Spinal cord (tissue), 10 donors: ENCODE data around the gene ZBTB16. TPM values are rescaled to one million over a fixed set of nuclear protein-coding genes. Genes with fewer than 3 reads are reported as not detected.

ENCODE experiments used
- DNase-seq, 6 donors: peaks; one replicate each; pipeline versions ENCODE4 v3.0.0 to v3.0.0-alpha.2; 2013 to 2015; ENCODE audit warnings: low spot score in 6 of 6, low read depth in 4 of 6
- H3K27ac ChIP-seq: one replicate; pipeline ENCODE4 v1.5.1; 2013; ENCODE audit warnings: low read depth, low read length, control low read depth
- H3K27me3 ChIP-seq: one replicate; pipeline ENCODE4 v1.6.1; 2013; ENCODE audit warnings: low read length; ENCODE audit not compliant: control insufficient read depth, insufficient read depth
- H3K36me3 ChIP-seq: one replicate; pipeline ENCODE4 v1.6.1; 2013; ENCODE audit warnings: low read length; ENCODE audit not compliant: control insufficient read depth, insufficient read depth
- H3K4me1 ChIP-seq: one replicate; pipeline ENCODE4 v1.6.1; 2013; ENCODE audit warnings: low read length; ENCODE audit not compliant: control insufficient read depth, insufficient read depth
- H3K4me3 ChIP-seq: one replicate; pipeline ENCODE4 v1.5.1; 2013; ENCODE audit warnings: low read depth, low read length, control low read depth
- H3K9me3 ChIP-seq: one replicate; pipeline ENCODE4 v1.6.1; 2013; ENCODE audit warnings: low read length; ENCODE audit not compliant: control insufficient read depth, insufficient read depth
- WGBS: methylation state at CpG from one replicate; pipeline ENCODE4 v1.1.5; 2013; ENCODE audit warnings: missing lambda C conversion rate; ENCODE audit not compliant: insufficient coverage; 5-methylcytosine and 5-hydroxymethylcytosine counted together
- polyA plus RNA-seq, 2 donors: library from polyadenylated mRNA; unstranded; fragments of 120-200 nt; gene quantifications; one replicate each; pipeline ENCODE4 v1.2.1, GENCODE V29; 2013; ENCODE audit not compliant: insufficient read length in 2 of 2
- total RNA-seq, 2 donors: library from RNA; depleted of rRNA in 1 of 2; stranded (reverse); fragments of 120-200 nt in 1 of 2; fragments of >200 nt in 1 of 2; gene quantifications; one replicate each; pipeline versions ENCODE4 v1.2.3 to v1.2.4, GENCODE V29; 2013 to 2014
- donor health status: healthy.

The ZBTB16 gene
- total and polyA plus RNA-seq, 4 donors = 4.5 to 17.9 (median 9.2) TPM

GRCh38 chr11:114106986-114107385, 47.5 kb downstream of the ZBTB16 start:
- no peak for DNase-seq
- 98% methylated on average over 5 of the region's 6 CpGs for WGBS
- Histone ChIP-seq H3K36me3 (no peaks in the 10 kb centered on the region), H3K4me1 (peaks cover 22% of the 10 kb centered on the region), H3K4me3 (no peak overlapping the region), H3K27ac (no peak overlapping the region), H3K9me3 (no peaks in the 10 kb centered on the region), H3K27me3 (peaks cover 6% of the 10 kb centered on the region)

GRCh38 chr11:114108501-114109205, 49.1 kb downstream of the ZBTB16 start:
- H3K4me1 ChIP-seq = peaks cover 19% of the 10 kb centered on the region
- H3K36me3 ChIP-seq = no peaks in the 10 kb centered on the region

GRCh38 chr11:114109206-114110090, 49.9 kb downstream of the ZBTB16 start:
- H3K9me3 ChIP-seq = no peaks in the 10 kb centered on the region
- peaks cover 17% of the 10 kb centered on the region for H3K4me1 ChIP-seq
- peaks cover 9% of the 10 kb centered on the region for H3K27me3 ChIP-seq
- no peak for DNase-seq
- 86% methylated on average over 5 of the region's 9 CpGs for WGBS
- H3K4me3 ChIP-seq = no peak overlapping the region
- H3K36me3 ChIP-seq = no peaks in the 10 kb centered on the region
- no peak overlapping the region for H3K27ac ChIP-seq

More at GRCh38 chr11:114108501-114109205, 49.1 kb downstream of the ZBTB16 start:
- no peak overlapping the region for H3K27ac ChIP-seq
- no peak overlapping the region for H3K4me3 ChIP-seq
- no peaks in the 10 kb centered on the region for H3K9me3 ChIP-seq
- no peak for DNase-seq
- 83% methylated on average over 10 of the region's 10 CpGs for WGBS
- peaks cover 9% of the 10 kb centered on the region for H3K27me3 ChIP-seq

- no peak for DNase-seq
- Histone ChIP-seq H3K36me3 (no peaks in the 10 kb centered on the region), H3K9me3 (no peaks in the 10 kb centered on the region), H3K27me3 (peaks cover 11% of the 10 kb centered on the region), H3K27ac (no peak overlapping the region), H3K4me1 (peaks cover 12% of the 10 kb centered on the region), H3K4me3 (no peak overlapping the region)
- 95% methylated on average over 6 of the region's 6 CpGs for WGBS
Observed at GRCh38 chr11:114110123-114110522, 50.6 kb downstream of the ZBTB16 start.

GRCh38 chr11:114110952-114111947, 51.7 kb downstream of the ZBTB16 start:
- Histone ChIP-seq H3K4me1 (peaks cover 17% of the 10 kb centered on the region), H3K4me3 (no peak overlapping the region), H3K27ac (no peak overlapping the region), H3K9me3 (no peaks in the 10 kb centered on the region), H3K27me3 (peaks cover 16% of the 10 kb centered on the region), H3K36me3 (no peaks in the 10 kb centered on the region)
- peak in 2 of 6 donors; percentile 37 to 49 for DNase-seq
- 65% methylated on average over 6 of the region's 12 CpGs for WGBS

GRCh38 chr11:114115451-114115928, 56.0 kb downstream of the ZBTB16 start:
- Histone ChIP-seq H3K4me1 (peaks cover 8% of the 10 kb centered on the region), H3K27ac (no peak overlapping the region), H3K4me3 (no peak overlapping the region), H3K36me3 (no peaks in the 10 kb centered on the region), H3K9me3 (no peaks in the 10 kb centered on the region), H3K27me3 (peaks cover 12% of the 10 kb centered on the region)
- 10% methylated on average over 6 of the region's 14 CpGs for WGBS
- DNase-seq = peak in 1 of 6 donors; percentile 48

GRCh38 chr11:114116357-114116756, 56.8 kb downstream of the ZBTB16 start:
- Histone ChIP-seq H3K27ac (no peak overlapping the region), H3K4me3 (no peak overlapping the region), H3K4me1 (peaks cover 8% of the 10 kb centered on the region), H3K9me3 (no peaks in the 10 kb centered on the region), H3K27me3 (peaks cover 12% of the 10 kb centered on the region), H3K36me3 (no peaks in the 10 kb centered on the region)
- no peak for DNase-seq
- 100% methylated on average over 1 of the region's 5 CpGs for WGBS

- peaks cover 12% of the 10 kb centered on the region for H3K27me3 ChIP-seq
- H3K36me3 ChIP-seq = no peaks in the 10 kb centered on the region
- H3K9me3 ChIP-seq = no peaks in the 10 kb centered on the region
- WGBS = 94% methylated on average over 3 of the region's 3 CpGs
- no peak overlapping the region for H3K4me3 ChIP-seq
- DNase-seq = no peak
- peaks cover 8% of the 10 kb centered on the region for H3K4me1 ChIP-seq
- H3K27ac ChIP-seq = no peak overlapping the region
Observed at GRCh38 chr11:114116800-114117199, 57.3 kb downstream of the ZBTB16 start.

- no peak overlapping the region for H3K27ac ChIP-seq
- H3K9me3 ChIP-seq = no peaks in the 10 kb centered on the region
- no peaks in the 10 kb centered on the region for H3K36me3 ChIP-seq
- H3K4me1 ChIP-seq = peaks cover 4% of the 10 kb centered on the region
- DNase-seq = no peak
- H3K27me3 ChIP-seq = peaks cover 6% of the 10 kb centered on the region
- WGBS = 93% methylated on average over 6 of the region's 8 CpGs
- H3K4me3 ChIP-seq = no peak overlapping the region
Observed at GRCh38 chr11:114120606-114121005, 61.1 kb downstream of the ZBTB16 start.
